Osteocyte (in vitro differentiated cells): ENCODE results near the gene NCOA6. TPM values are rescaled to one million over a fixed set of nuclear protein-coding genes. Genes with fewer than 3 reads are reported as not detected.

Experiments used
- DNase-seq: peaks from one replicate; pipeline ENCODE4 v3.0.0; 2021; ENCODE audit warnings: mixed read lengths; ENCODE audit not compliant: unreplicated experiment; ENCODE audit errors: extremely low spot score
- H3K27ac Mint-ChIP-seq: one replicate; pipeline ENCODE4 v1.8.0; 2021; ENCODE audit warnings: mild to moderate bottlenecking, mixed read lengths; ENCODE audit not compliant: unreplicated experiment
- H3K27me3 Mint-ChIP-seq: one replicate; pipeline ENCODE4 v1.8.0; 2021; ENCODE audit warnings: mixed read lengths; ENCODE audit not compliant: unreplicated experiment
- H3K36me3 Mint-ChIP-seq: one replicate; pipeline ENCODE4 v1.8.0; 2021; ENCODE audit warnings: mixed read lengths; ENCODE audit not compliant: unreplicated experiment
- H3K4me1 Mint-ChIP-seq: one replicate; pipeline ENCODE4 v1.8.0; 2021; ENCODE audit warnings: mixed read lengths; ENCODE audit not compliant: unreplicated experiment
- H3K4me3 Mint-ChIP-seq: one replicate; pipeline ENCODE4 v1.8.0; 2021; ENCODE audit warnings: mild to moderate bottlenecking, moderate library complexity, mixed read lengths; ENCODE audit not compliant: unreplicated experiment
- H3K9me3 Mint-ChIP-seq: one replicate; pipeline ENCODE4 v1.8.0; 2021; ENCODE audit warnings: mixed read lengths; ENCODE audit not compliant: unreplicated experiment
- total RNA-seq: library from RNA; stranded (reverse); gene quantifications from 2 replicates; pipeline ENCODE4 v1.2.1, GENCODE V29; 2021
- TF ChIP-seq, protein P1 (sequence below): fragments of 200-600 bp; sonication (generic); IDR thresholded peaks from 2 replicates; pipeline ENCODE4 v1.5.0; 2021; ENCODE audit warnings: antibody characterized with exemption, mild to moderate bottlenecking, moderate library complexity

The NCOA6 gene
- total RNA-seq, 1 donor from 2014 or later, result 33.4 TPM

DNA sequence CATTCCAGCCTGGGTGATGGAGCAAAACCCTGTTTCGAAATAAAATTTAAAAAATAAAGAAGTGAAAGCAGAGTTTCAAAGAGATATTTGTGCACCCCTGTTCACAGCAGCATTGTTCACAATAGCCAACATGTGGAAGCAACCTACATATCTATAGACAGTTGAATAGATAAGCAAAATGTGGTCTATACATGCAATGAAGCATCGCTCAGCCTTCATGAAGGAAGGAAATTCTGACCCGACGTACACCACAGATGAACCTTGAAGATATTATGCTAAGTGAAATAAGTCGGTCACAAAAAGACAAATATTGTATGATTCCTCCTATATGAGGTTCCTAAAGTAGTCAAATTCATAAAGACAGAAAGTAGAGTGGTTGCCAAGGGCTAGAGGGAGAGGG is 6.5 kb upstream of the NCOA6 start:
- no peaks in the 10 kb centered on the region for H3K36me3 Mint-ChIP-seq
- DNase-seq, result no peak
- H3K9me3 Mint-ChIP-seq, result no peaks in the 10 kb centered on the region
- peaks cover 42% of the 10 kb centered on the region for H3K27me3 Mint-ChIP-seq
- H3K4me3 Mint-ChIP-seq, result no peak overlapping the region
- TF ChIP-seq, protein P1, sequence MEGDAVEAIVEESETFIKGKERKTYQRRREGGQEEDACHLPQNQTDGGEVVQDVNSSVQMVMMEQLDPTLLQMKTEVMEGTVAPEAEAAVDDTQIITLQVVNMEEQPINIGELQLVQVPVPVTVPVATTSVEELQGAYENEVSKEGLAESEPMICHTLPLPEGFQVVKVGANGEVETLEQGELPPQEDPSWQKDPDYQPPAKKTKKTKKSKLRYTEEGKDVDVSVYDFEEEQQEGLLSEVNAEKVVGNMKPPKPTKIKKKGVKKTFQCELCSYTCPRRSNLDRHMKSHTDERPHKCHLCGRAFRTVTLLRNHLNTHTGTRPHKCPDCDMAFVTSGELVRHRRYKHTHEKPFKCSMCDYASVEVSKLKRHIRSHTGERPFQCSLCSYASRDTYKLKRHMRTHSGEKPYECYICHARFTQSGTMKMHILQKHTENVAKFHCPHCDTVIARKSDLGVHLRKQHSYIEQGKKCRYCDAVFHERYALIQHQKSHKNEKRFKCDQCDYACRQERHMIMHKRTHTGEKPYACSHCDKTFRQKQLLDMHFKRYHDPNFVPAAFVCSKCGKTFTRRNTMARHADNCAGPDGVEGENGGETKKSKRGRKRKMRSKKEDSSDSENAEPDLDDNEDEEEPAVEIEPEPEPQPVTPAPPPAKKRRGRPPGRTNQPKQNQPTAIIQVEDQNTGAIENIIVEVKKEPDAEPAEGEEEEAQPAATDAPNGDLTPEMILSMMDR, result no peak
- H3K4me1 Mint-ChIP-seq, result peaks cover 2% of the 10 kb centered on the region
- no peak overlapping the region for H3K27ac Mint-ChIP-seq

DNA sequence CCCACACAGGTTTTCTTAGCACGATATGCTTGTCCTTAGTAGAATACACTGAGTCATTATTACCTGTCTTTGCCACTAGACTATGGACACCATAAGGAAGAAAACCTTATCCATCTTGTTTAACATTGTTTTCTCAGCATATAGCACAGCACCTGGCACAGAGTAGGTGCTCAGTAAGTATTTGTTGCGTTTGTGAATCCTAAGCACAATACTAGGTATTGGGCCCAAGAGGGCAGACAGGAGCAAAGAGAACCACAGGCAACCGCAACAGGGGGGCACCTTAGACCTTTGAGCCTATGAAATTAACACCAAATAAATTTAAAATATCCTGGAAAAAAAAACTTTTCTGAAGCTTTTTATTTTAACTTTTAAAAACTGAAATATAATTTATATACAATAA is 3.7 kb upstream of the NCOA6 start:
- DNase-seq, result no peak
- TF ChIP-seq, protein P1, result no peak
- H3K36me3 Mint-ChIP-seq, result no peaks in the 10 kb centered on the region
- no peak overlapping the region for H3K27ac Mint-ChIP-seq
- H3K4me1 Mint-ChIP-seq, result peaks cover 6% of the 10 kb centered on the region
- peaks cover 40% of the 10 kb centered on the region for H3K27me3 Mint-ChIP-seq
- H3K4me3 Mint-ChIP-seq, result no peak overlapping the region
- no peaks in the 10 kb centered on the region for H3K9me3 Mint-ChIP-seq

GRCh38 chr20:34824806-34825529 is 483 bp downstream of the NCOA6 start:
- peak; percentile 87 for DNase-seq
- peaks cover 31% of the 10 kb centered on the region for H3K4me1 Mint-ChIP-seq
- H3K36me3 Mint-ChIP-seq, result no peaks in the 10 kb centered on the region
- TF ChIP-seq, protein P1, result peak; percentile 31
- H3K9me3 Mint-ChIP-seq, result no peaks in the 10 kb centered on the region
- H3K4me3 Mint-ChIP-seq, result peak overlapping the region; percentile 98
- H3K27me3 Mint-ChIP-seq, result peaks cover 8% of the 10 kb centered on the region
- H3K27ac Mint-ChIP-seq, result peak overlapping the region; percentile 90

DNA sequence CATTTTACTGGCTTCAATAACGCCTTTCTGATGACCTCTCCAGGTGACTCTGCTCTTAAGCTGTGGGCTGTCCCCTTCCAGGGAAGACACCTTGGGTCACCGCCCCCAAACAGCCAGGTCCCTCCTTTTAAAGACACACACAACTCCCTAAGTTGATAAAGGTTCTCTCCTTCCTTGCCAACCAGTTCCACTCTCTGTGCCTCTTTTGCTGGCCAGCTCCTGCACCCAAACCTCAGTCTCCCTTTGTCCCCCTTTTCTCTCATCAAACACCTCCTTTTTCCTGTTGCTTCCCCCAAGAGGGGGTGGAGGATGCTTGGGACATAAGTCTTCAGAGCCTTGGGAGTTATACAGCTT is 1.0 kb downstream of the NCOA6 start:
- no peaks in the 10 kb centered on the region for H3K9me3 Mint-ChIP-seq
- no peak for DNase-seq
- H3K4me3 Mint-ChIP-seq, result peak overlapping the region; percentile 98

GRCh38 chr20:34824026-34824425 is 1.4 kb downstream of the NCOA6 start:
- DNase-seq, result no peak
- peak overlapping the region; percentile 90 for H3K27ac Mint-ChIP-seq
- TF ChIP-seq, protein P1, result no peak
- H3K27me3 Mint-ChIP-seq, result peaks cover 2% of the 10 kb centered on the region
- no peaks in the 10 kb centered on the region for H3K36me3 Mint-ChIP-seq
- no peaks in the 10 kb centered on the region for H3K9me3 Mint-ChIP-seq
- H3K4me1 Mint-ChIP-seq, result peaks cover 31% of the 10 kb centered on the region
- peak overlapping the region; percentile 98 for H3K4me3 Mint-ChIP-seq

More for the DNA sequence above, 1.0 kb downstream of the NCOA6 start:
- TF ChIP-seq, protein P1, result no peak
- H3K36me3 Mint-ChIP-seq, result no peaks in the 10 kb centered on the region
- H3K27me3 Mint-ChIP-seq, result peaks cover 3% of the 10 kb centered on the region
- H3K27ac Mint-ChIP-seq, result peak overlapping the region; percentile 90
- peaks cover 31% of the 10 kb centered on the region for H3K4me1 Mint-ChIP-seq
